22Rv1 (cell line): ENCODE results near the gene RCC1.

Source experiments
- ZFX ChIP-seq: fragments of 450-650 bp; IDR thresholded peaks from 2 replicates; pipeline ENCODE4 v1.6.1; 2017; ENCODE audit warnings: antibody characterized with exemption, borderline replicate concordance
- TF ChIP-seq, protein P1 (sequence below): fragments of 450-650 bp; IDR thresholded peaks from 2 replicates; pipeline ENCODE4 v1.5.1; 2017; ENCODE audit warnings: mild to moderate bottlenecking

DNA sequence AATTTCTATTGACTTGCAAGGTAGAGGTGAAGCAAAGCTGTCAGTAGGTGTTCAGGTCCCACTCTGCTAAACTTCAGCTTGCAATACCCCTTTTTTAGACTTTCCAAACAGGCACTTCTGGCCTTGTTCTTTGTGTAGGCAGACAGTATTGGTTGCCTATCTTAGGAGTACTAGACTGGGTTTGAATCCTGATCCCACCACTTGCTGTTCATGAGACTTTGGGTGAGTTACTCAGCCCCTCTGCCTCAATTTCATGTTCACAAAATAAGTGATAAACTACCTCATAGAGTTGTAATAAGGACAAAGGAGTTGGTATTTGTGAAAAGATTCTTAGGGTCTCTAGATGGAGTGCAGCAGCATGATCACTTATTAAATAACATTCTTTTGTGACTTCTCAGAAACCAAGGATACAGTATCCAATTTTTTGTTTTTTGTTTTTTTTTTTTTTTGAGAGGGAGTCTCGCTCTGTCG is 5.2 kb downstream of the RCC1 start:
- TF ChIP-seq, protein P1, sequence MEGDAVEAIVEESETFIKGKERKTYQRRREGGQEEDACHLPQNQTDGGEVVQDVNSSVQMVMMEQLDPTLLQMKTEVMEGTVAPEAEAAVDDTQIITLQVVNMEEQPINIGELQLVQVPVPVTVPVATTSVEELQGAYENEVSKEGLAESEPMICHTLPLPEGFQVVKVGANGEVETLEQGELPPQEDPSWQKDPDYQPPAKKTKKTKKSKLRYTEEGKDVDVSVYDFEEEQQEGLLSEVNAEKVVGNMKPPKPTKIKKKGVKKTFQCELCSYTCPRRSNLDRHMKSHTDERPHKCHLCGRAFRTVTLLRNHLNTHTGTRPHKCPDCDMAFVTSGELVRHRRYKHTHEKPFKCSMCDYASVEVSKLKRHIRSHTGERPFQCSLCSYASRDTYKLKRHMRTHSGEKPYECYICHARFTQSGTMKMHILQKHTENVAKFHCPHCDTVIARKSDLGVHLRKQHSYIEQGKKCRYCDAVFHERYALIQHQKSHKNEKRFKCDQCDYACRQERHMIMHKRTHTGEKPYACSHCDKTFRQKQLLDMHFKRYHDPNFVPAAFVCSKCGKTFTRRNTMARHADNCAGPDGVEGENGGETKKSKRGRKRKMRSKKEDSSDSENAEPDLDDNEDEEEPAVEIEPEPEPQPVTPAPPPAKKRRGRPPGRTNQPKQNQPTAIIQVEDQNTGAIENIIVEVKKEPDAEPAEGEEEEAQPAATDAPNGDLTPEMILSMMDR: no peak
- no peak for TF ChIP-seq ZFX
